Sigmoid colon (tissue), 7 donors: Measurements from ENCODE around the gene PHLDB2. TPM values are rescaled to one million over a fixed set of nuclear protein-coding genes. Genes with fewer than 3 reads are reported as not detected.

Experiments used
- DNase-seq: peaks from one replicate; pipeline ENCODE4 v3.0.0-alpha.2; 2019
- H3K27ac ChIP-seq, 4 donors: fragments of 200-600 bp; sonication (generic); one replicate each; pipeline ENCODE4 v1.5.1; 2016 to 2019; ENCODE audit warnings: mild to moderate bottlenecking in 1 of 4
- H3K27me3 ChIP-seq, 3 donors: fragments of 200-600 bp; sonication (generic); one replicate each; pipeline ENCODE4 v1.5.1; 2019; ENCODE audit warnings: mild to moderate bottlenecking in 1 of 3
- H3K36me3 ChIP-seq, 4 donors: fragments of 200-600 bp; sonication (generic); one replicate each; pipeline ENCODE4 v1.5.1; 2016 to 2019
- H3K4me1 ChIP-seq, 4 donors: fragments of 200-600 bp; sonication (generic); one replicate each; pipeline ENCODE4 v1.5.1; 2017 to 2019
- H3K4me3 ChIP-seq, 4 donors: fragments of 200-600 bp; sonication (generic); one replicate each; pipeline ENCODE4 v1.5.1; 2017 to 2019; ENCODE audit warnings: mild to moderate bottlenecking in 2 of 4, moderate library complexity in 1 of 4
- H3K9me3 ChIP-seq, 4 donors: fragments of 200-600 bp in 3 of 4; sonication (generic) in 3 of 4; one replicate each; pipeline versions ENCODE4 v1.5.1 to v1.6.1; 2013 to 2019
- CTCF ChIP-seq, 4 experiments: fragments of 450-650 bp in 3 of 4; fragments of 200-600 bp in 1 of 4; IDR thresholded peaks; one replicate each; pipeline ENCODE4 v1.5.1; 2016 to 2019; ENCODE audit warnings: antibody characterized with exemption in 4 of 4, mild to moderate bottlenecking in 3 of 4, moderate library complexity in 2 of 4
- EP300 ChIP-seq, 4 donors: sonication (generic); formaldehyde crosslinking; IDR thresholded peaks; one replicate each; pipeline ENCODE4 v1.6.1; 2017; ENCODE audit warnings: antibody characterized with exemption in 4 of 4
- POLR2A ChIP-seq, 2 donors: fragments of 450-650 bp; IDR thresholded peaks; one replicate each; pipeline ENCODE4 v1.6.1; 2016; ENCODE audit warnings: antibody characterized with exemption in 2 of 2, mild to moderate bottlenecking in 2 of 2, moderate library complexity in 2 of 2
- POLR2AphosphoS5 ChIP-seq, 4 donors: sonication (generic); formaldehyde crosslinking; IDR thresholded peaks; one replicate each; pipeline ENCODE4 v1.6.1; 2017; ENCODE audit warnings: antibody characterized with exemption in 4 of 4
- WGBS, 2 donors: extraction: QIAGEN DNeasy Blood & Tissue Kit; methylation state at CpG; one replicate each; pipeline ENCODE4 v1.1.7; 2013; 5-methylcytosine and 5-hydroxymethylcytosine counted together
- intact Hi-C: fragments of 100-400 bp; cut with DNase I; formaldehyde crosslinking; loops from one replicate; pipeline ENCODE4 v1.15.1; 2023
- polyA plus RNA-seq, 3 donors: library from polyadenylated mRNA; stranded (reverse); fragments of 200-250 nt; gene quantifications; one replicate each; pipeline ENCODE4 v1.2.3, GENCODE V29; 2013
- total RNA-seq, 4 donors: library from RNA; depleted of rRNA; stranded (reverse); fragments of >200 nt; gene quantifications; one replicate each; pipeline ENCODE4 v1.1.0, GENCODE V29; 2016
- donor health status: healthy with polysubstance abuse.
- donor health status: Bipolar disorder and iron deficiency.
- donor health status: healthy.

PHLDB2 gene
- total and polyA plus RNA-seq, 7 donors = 4.4 to 471 (median 120) TPM

GRCh38 chr3:111874177-111874820, 15.2 kb downstream of the PHLDB2 start:
- no peak for DNase-seq
- WGBS, 2 donors = 84 to 87% methylated on average over 2 of the region's 2 CpGs
- Histone ChIP-seq H3K27ac (peak overlapping the region in 3 of 4 donors; percentile 41 to 95 (median 66)), H3K9me3 (no peaks in the 10 kb centered on the region), H3K4me1 (peaks cover 0 to 66% (median 60%) of the 10 kb centered on the region in 4 donors), H3K4me3 (no peak overlapping the region), H3K27me3 (no peaks in the 10 kb centered on the region), H3K36me3 (no peaks in the 10 kb centered on the region)
- TF ChIP-seq POLR2AphosphoS5 (IDR thresholded peaks at IDR 0.05) (no peak), POLR2A (IDR thresholded peaks at IDR 0.05) (no peak), CTCF (IDR thresholded peaks at IDR 0.05) (no peak), EP300 (IDR thresholded peaks at IDR 0.05) (no peak)
- intact Hi-C loops = no loop called here

- H3K4me3 ChIP-seq = no peak overlapping the region
- intact Hi-C loops = loop anchor here (5.0 kb wide), 1 partner anchor 41 kb away; no protein-coding TSS in a partner anchor
Observed at GRCh38 chr3:111881480-111881879, 22.4 kb downstream of the PHLDB2 start.

GRCh38 chr3:111882194-111882593, 23.1 kb downstream of the PHLDB2 start:
- TF ChIP-seq POLR2AphosphoS5 (IDR thresholded peaks at IDR 0.05) (no peak), EP300 (IDR thresholded peaks at IDR 0.05) (no peak), POLR2A (IDR thresholded peaks at IDR 0.05) (no peak), CTCF (IDR thresholded peaks at IDR 0.05) (no peak)
- intact Hi-C loops = loop anchor here (5.0 kb wide), 1 partner anchor 40 kb away; no protein-coding TSS in a partner anchor
- DNase-seq = no peak
- WGBS, 2 donors = 94 to 97% methylated on average over 2 of the region's 2 CpGs
- H3K4me1 ChIP-seq = peaks cover 0 to 66% (median 38%) of the 10 kb centered on the region in 4 donors
- peaks cover 0 to 24% (median 0%) of the 10 kb centered on the region in 4 donors for H3K36me3 ChIP-seq
- H3K27me3 ChIP-seq = no peaks in the 10 kb centered on the region
- H3K4me3 ChIP-seq = no peak overlapping the region
- H3K27ac ChIP-seq = peak overlapping the region in 3 of 4 donors; percentile 32 to 59 (median 53)
- H3K9me3 ChIP-seq = peaks cover 0 to 3% (median 1%) of the 10 kb centered on the region in 4 donors

More at GRCh38 chr3:111881480-111881879, 22.4 kb downstream of the PHLDB2 start:
- Histone ChIP-seq H3K27ac (peak overlapping the region in 1 of 4 donors; percentile 59), H3K36me3 (peaks cover 0 to 18% (median 0%) of the 10 kb centered on the region in 4 donors), H3K4me1 (peaks cover 0 to 59% (median 38%) of the 10 kb centered on the region in 4 donors), H3K9me3 (peaks cover 0 to 3% (median 1%) of the 10 kb centered on the region in 4 donors), H3K27me3 (no peaks in the 10 kb centered on the region)
- no peak for DNase-seq
- TF ChIP-seq POLR2AphosphoS5 (IDR thresholded peaks at IDR 0.05) (peak in 2 of 4 donors; percentile 31 to 57), EP300 (IDR thresholded peaks at IDR 0.05) (no peak)

GRCh38 chr3:111882799-111883198, 23.7 kb downstream of the PHLDB2 start:
- DNase-seq = no peak
- intact Hi-C loops = loop anchor here (5.0 kb wide), 1 partner anchor 40 kb away; no protein-coding TSS in a partner anchor
- peaks cover 0 to 3% (median 1%) of the 10 kb centered on the region in 4 donors for H3K9me3 ChIP-seq
- peaks cover 0 to 68% (median 38%) of the 10 kb centered on the region in 4 donors for H3K4me1 ChIP-seq
- no peak overlapping the region for H3K4me3 ChIP-seq
- H3K27me3 ChIP-seq = no peaks in the 10 kb centered on the region
- no peak for TF ChIP-seq POLR2AphosphoS5 (IDR thresholded peaks at IDR 0.05)
- peaks cover 0 to 29% (median 0%) of the 10 kb centered on the region in 4 donors for H3K36me3 ChIP-seq
- peak overlapping the region in 3 of 4 donors; percentile 32 to 59 (median 53) for H3K27ac ChIP-seq

GRCh38 chr3:111884411-111885018, 25.4 kb downstream of the PHLDB2 start:
- peaks cover 0 to 29% (median 0%) of the 10 kb centered on the region in 4 donors for H3K36me3 ChIP-seq
- no peaks in the 10 kb centered on the region for H3K27me3 ChIP-seq
- H3K9me3 ChIP-seq = peaks cover 0 to 3% (median 1%) of the 10 kb centered on the region in 4 donors
- intact Hi-C loops = loop anchor here (5.0 kb wide), 1 partner anchor 38 kb away; no protein-coding TSS in a partner anchor
- H3K4me1 ChIP-seq = peaks cover 0 to 70% (median 38%) of the 10 kb centered on the region in 4 donors
- no peak overlapping the region for H3K4me3 ChIP-seq
- H3K27ac ChIP-seq = peak overlapping the region in 3 of 4 donors; percentile 0 to 59 (median 3)
- WGBS, 2 donors = 93 to 97% methylated on average over 11 of the region's 11 CpGs
- TF ChIP-seq EP300 (IDR thresholded peaks at IDR 0.05) (no peak), POLR2A (IDR thresholded peaks at IDR 0.05) (no peak), POLR2AphosphoS5 (IDR thresholded peaks at IDR 0.05) (no peak), CTCF (IDR thresholded peaks at IDR 0.05) (no peak)
- DNase-seq = no peak
